ENCODE results near the gene ZBTB2.
"Not testable (repeated sequence)": the region's sequence is repeated elsewhere in the genome, so short reads cannot be mapped to it uniquely, and the experiment has no call there.

The ZBTB2 gene

GRCh38 chr6:151323791-151324487, 67.4 kb downstream of the ZBTB2 start:
- Histone ChIP-seq H3K9ac (ENCODE audit: low read length) (no peak overlapping the region), H3K9me3 (ENCODE audit: control insufficient read depth, low read depth, low read length) (no peaks in the 10 kb centered on the region), H3K36me3 (ENCODE audit: control insufficient read depth, low read depth, low read length) (no peaks in the 10 kb centered on the region), H3K4me3 (ENCODE audit: low read length) (no peak overlapping the region), H3K27me3 (ENCODE audit: control insufficient read depth, insufficient read depth, low read length) (no peaks in the 10 kb centered on the region), H3K27ac (ENCODE audit: low read length) (no peak overlapping the region), H3K4me1 (ENCODE audit: control insufficient read depth, low read depth, low read length) (peaks cover 4% of the 10 kb centered on the region)

GRCh38 chr6:151322570-151322969, 68.8 kb downstream of the ZBTB2 start:
- no peaks in the 10 kb centered on the region for H3K9me3 ChIP-seq (ENCODE audit: control insufficient read depth, low read depth, low read length)
- H3K4me1 ChIP-seq (ENCODE audit: control insufficient read depth, low read depth, low read length): peaks cover 4% of the 10 kb centered on the region
- no peak overlapping the region for H3K27ac ChIP-seq (ENCODE audit: low read length)
- no peaks in the 10 kb centered on the region for H3K27me3 ChIP-seq (ENCODE audit: control insufficient read depth, insufficient read depth, low read length)
- H3K4me3 ChIP-seq (ENCODE audit: low read length): no peak overlapping the region
- H3K9ac ChIP-seq (ENCODE audit: low read length): no peak overlapping the region
- no peaks in the 10 kb centered on the region for H3K36me3 ChIP-seq (ENCODE audit: control insufficient read depth, low read depth, low read length)

GRCh38 chr6:151321438-151321837, 69.9 kb downstream of the ZBTB2 start:
- no peak overlapping the region for H3K4me3 ChIP-seq (ENCODE audit: low read length)
- H3K4me1 ChIP-seq (ENCODE audit: control insufficient read depth, low read depth, low read length): peaks cover 4% of the 10 kb centered on the region
- H3K36me3 ChIP-seq (ENCODE audit: control insufficient read depth, low read depth, low read length): no peaks in the 10 kb centered on the region
- no peak overlapping the region for H3K27ac ChIP-seq (ENCODE audit: low read length)
- H3K9ac ChIP-seq (ENCODE audit: low read length): no peak overlapping the region
- H3K27me3 ChIP-seq (ENCODE audit: control insufficient read depth, insufficient read depth, low read length): no peaks in the 10 kb centered on the region
- no peaks in the 10 kb centered on the region for H3K9me3 ChIP-seq (ENCODE audit: control insufficient read depth, low read depth, low read length)

- no peak overlapping the region for H3K9ac ChIP-seq (ENCODE audit: low read length)
- H3K9me3 ChIP-seq (ENCODE audit: control insufficient read depth, low read depth, low read length): no peaks in the 10 kb centered on the region
- peaks cover 4% of the 10 kb centered on the region for H3K4me1 ChIP-seq (ENCODE audit: control insufficient read depth, low read depth, low read length)
- H3K36me3 ChIP-seq (ENCODE audit: control insufficient read depth, low read depth, low read length): no peaks in the 10 kb centered on the region
- H3K27me3 ChIP-seq (ENCODE audit: control insufficient read depth, insufficient read depth, low read length): no peaks in the 10 kb centered on the region
- H3K4me3 ChIP-seq (ENCODE audit: low read length): no peak overlapping the region
- no peak overlapping the region for H3K27ac ChIP-seq (ENCODE audit: low read length)
These were observed 71.2 kb downstream of the ZBTB2 start for GRCh38 chr6:151320140-151320539.

- H3K27me3 ChIP-seq (ENCODE audit: control insufficient read depth, insufficient read depth, low read length): no peaks in the 10 kb centered on the region
- no peak overlapping the region for H3K4me3 ChIP-seq (ENCODE audit: low read length)
- no peaks in the 10 kb centered on the region for H3K9me3 ChIP-seq (ENCODE audit: control insufficient read depth, low read depth, low read length)
- no peak overlapping the region for H3K9ac ChIP-seq (ENCODE audit: low read length)
- no peak overlapping the region for H3K27ac ChIP-seq (ENCODE audit: low read length)
- no peaks in the 10 kb centered on the region for H3K36me3 ChIP-seq (ENCODE audit: control insufficient read depth, low read depth, low read length)
- H3K4me1 ChIP-seq (ENCODE audit: control insufficient read depth, low read depth, low read length): peaks cover 5% of the 10 kb centered on the region
These were observed 73.4 kb downstream of the ZBTB2 start for GRCh38 chr6:151317995-151318365.

GRCh38 chr6:151317103-151317994, 74.0 kb downstream of the ZBTB2 start:
- H3K27ac ChIP-seq (ENCODE audit: low read length): no peak overlapping the region
- no peaks in the 10 kb centered on the region for H3K9me3 ChIP-seq (ENCODE audit: control insufficient read depth, low read depth, low read length)
- H3K4me3 ChIP-seq (ENCODE audit: low read length): no peak overlapping the region
- H3K4me1 ChIP-seq (ENCODE audit: control insufficient read depth, low read depth, low read length): peaks cover 7% of the 10 kb centered on the region
- no peaks in the 10 kb centered on the region for H3K27me3 ChIP-seq (ENCODE audit: control insufficient read depth, insufficient read depth, low read length)
- H3K36me3 ChIP-seq (ENCODE audit: control insufficient read depth, low read depth, low read length): no peaks in the 10 kb centered on the region
- no peak overlapping the region for H3K9ac ChIP-seq (ENCODE audit: low read length)

GRCh38 chr6:151315661-151316060, 75.7 kb downstream of the ZBTB2 start:
- H3K4me3 ChIP-seq (ENCODE audit: low read length); H3K27ac ChIP-seq (ENCODE audit: low read length); H3K9ac ChIP-seq (ENCODE audit: low read length); H3K4me1 ChIP-seq (ENCODE audit: control insufficient read depth, low read depth, low read length); H3K9me3 ChIP-seq (ENCODE audit: control insufficient read depth, low read depth, low read length); H3K36me3 ChIP-seq (ENCODE audit: control insufficient read depth, low read depth, low read length); H3K27me3 ChIP-seq (ENCODE audit: control insufficient read depth, insufficient read depth, low read length): not testable (repeated sequence)

Data from iPS-18a (cell line).